WTC11 (cell line): ENCODE results near the gene GPC6. TPM values are rescaled to one million over a fixed set of nuclear protein-coding genes. Genes with fewer than 3 reads are reported as not detected.

Experiments used
- ATAC-seq: fragments of 200-7000 bp; cut with Tn5 transposase; 2 replicates; pipeline ENCODE4 v1.10.0; 2021; ENCODE audit warnings: mild to moderate bottlenecking, moderate library complexity
- CTCF ChIA-PET: fragments of 300-600 bp; sonication (Branson Sonifier 250); formaldehyde crosslinking; loops from one replicate; lab custom pipeline; 2021; ENCODE audit warnings: antibody characterized with exemption; lab: Charles Lee
- POLR2A ChIA-PET: fragments of 350-600 bp; sonication (Branson Sonifier 250); formaldehyde crosslinking; loops from one replicate; lab custom pipeline; 2021; ENCODE audit warnings: antibody characterized with exemption; lab: Charles Lee
- DNase-seq: peaks from one replicate; pipeline ENCODE4 v3.0.0; 2021; ENCODE audit warnings: low spot score
- H3K27ac Mint-ChIP-seq: 2 replicates; pipeline ENCODE4 v1.8.0; 2021; ENCODE audit warnings: mixed read lengths
- H3K27me3 Mint-ChIP-seq: 2 replicates; pipeline ENCODE4 v1.8.0; 2021; ENCODE audit warnings: low read depth, mild to moderate bottlenecking, moderate library complexity, mixed read lengths
- H3K36me3 Mint-ChIP-seq: 2 replicates; pipeline ENCODE4 v1.8.0; 2021; ENCODE audit warnings: mixed read lengths
- H3K4me1 Mint-ChIP-seq: 2 replicates; pipeline ENCODE4 v1.8.0; 2022; ENCODE audit warnings: mixed read lengths
- H3K4me3 Mint-ChIP-seq: 2 replicates; pipeline ENCODE4 v1.8.0; 2021; ENCODE audit warnings: mild to moderate bottlenecking, moderate library complexity, mixed read lengths
- H3K9me3 Mint-ChIP-seq: 2 replicates; pipeline ENCODE4 v1.8.0; 2021; ENCODE audit warnings: mixed read lengths
- EMX1 ChIP-seq: fragments of 250-450 bp; sonication (Bioruptor Pico); IDR thresholded peaks from 2 replicates; pipeline ENCODE4 v1.8.0; 2021; ENCODE audit warnings: mild to moderate bottlenecking
- FOXK1 ChIP-seq: sonication (generic); formaldehyde crosslinking; IDR thresholded peaks from 2 replicates; pipeline ENCODE4 v1.8.0; 2022; ENCODE audit warnings: mild to moderate bottlenecking, moderate library complexity, missing genetic modification reagents
- FOXP1 ChIP-seq: sonication (generic); formaldehyde crosslinking; IDR thresholded peaks from 2 replicates; pipeline ENCODE4 v1.8.0; 2022; ENCODE audit warnings: missing genetic modification reagents, mild to moderate bottlenecking, moderate library complexity, borderline replicate concordance
- GRHL2 ChIP-seq: fragments of 250-450 bp; sonication (Bioruptor Pico); IDR thresholded peaks from 2 replicates; pipeline ENCODE4 v1.8.0; 2022; ENCODE audit warnings: mild to moderate bottlenecking, moderate library complexity; ENCODE audit not compliant: insufficient replicate concordance, severe bottlenecking
- GTF2I ChIP-seq: fragments of 250-450 bp; sonication (Bioruptor Pico); conservative IDR thresholded peaks from 2 replicates; pipeline ENCODE4 v1.4.0; 2021; ENCODE audit warnings: mild to moderate bottlenecking
- HMGA2 ChIP-seq: fragments of 250-450 bp; sonication (Bioruptor Pico); IDR thresholded peaks from 2 replicates; pipeline ENCODE4 v1.4.0; 2021; ENCODE audit warnings: mild to moderate bottlenecking, moderate library complexity
- NFE2L1 ChIP-seq: sonication (generic); formaldehyde crosslinking; IDR thresholded peaks from 2 replicates; pipeline ENCODE4 v1.8.1; 2023; ENCODE audit warnings: missing genetic modification reagents
- NFYB ChIP-seq: sonication (generic); formaldehyde crosslinking; conservative IDR thresholded peaks from 2 replicates; pipeline ENCODE4 v1.8.0; 2022; ENCODE audit warnings: low read depth, missing genetic modification reagents
- NR1H2 ChIP-seq: sonication (generic); formaldehyde crosslinking; IDR thresholded peaks from 2 replicates; pipeline ENCODE4 v1.9.0; 2021; ENCODE audit warnings: mild to moderate bottlenecking, moderate library complexity, missing genetic modification reagents
- SMAD3 ChIP-seq: sonication (generic); formaldehyde crosslinking; IDR thresholded peaks from 2 replicates; pipeline ENCODE4 v1.8.0; 2022; ENCODE audit warnings: missing genetic modification reagents, mild to moderate bottlenecking, borderline replicate concordance
- SOX15 ChIP-seq: fragments of 250-450 bp; sonication (Bioruptor Pico); IDR thresholded peaks from 2 replicates; pipeline ENCODE4 v1.9.0; 2021; ENCODE audit warnings: mild to moderate bottlenecking
- TP53 ChIP-seq: sonication (generic); formaldehyde crosslinking; IDR thresholded peaks from 2 replicates; pipeline ENCODE4 v1.8.1; 2023; ENCODE audit warnings: mild to moderate bottlenecking, missing genetic modification reagents
- ZBTB21 ChIP-seq: sonication (generic); formaldehyde crosslinking; IDR thresholded peaks from 2 replicates; pipeline ENCODE4 v1.8.1; 2023; ENCODE audit warnings: mild to moderate bottlenecking, missing genetic modification reagents, borderline replicate concordance
- ZNF671 ChIP-seq: fragments of 250-450 bp; sonication (Bioruptor Pico); IDR thresholded peaks from 2 replicates; pipeline ENCODE4 v1.8.0; 2021; ENCODE audit warnings: mild to moderate bottlenecking
- total RNA-seq: library from RNA; stranded (reverse); gene quantifications from 3 replicates; pipeline ENCODE4 v1.2.3, GENCODE V29; 2021
- TF ChIP-seq, protein P1 (sequence below): fragments of 250-450 bp; sonication (Bioruptor Pico); IDR thresholded peaks from 2 replicates; pipeline ENCODE4 v1.9.0; 2021; ENCODE audit warnings: mild to moderate bottlenecking, borderline replicate concordance
- TF ChIP-seq, protein P2 (sequence below): sonication (generic); formaldehyde crosslinking; IDR thresholded peaks from 2 replicates; pipeline ENCODE4 v1.8.1; 2023; ENCODE audit warnings: mild to moderate bottlenecking, missing genetic modification reagents, moderate library complexity
- TF ChIP-seq, protein P3 (sequence below): sonication (generic); formaldehyde crosslinking; conservative IDR thresholded peaks from 2 replicates; pipeline ENCODE4 v1.8.1; 2022; ENCODE audit warnings: mild to moderate bottlenecking, missing genetic modification reagents
- TF ChIP-seq, protein P4 (sequence below): sonication (generic); formaldehyde crosslinking; IDR thresholded peaks from 2 replicates; pipeline ENCODE4 v1.8.0; 2022; ENCODE audit warnings: mild to moderate bottlenecking, missing genetic modification reagents
- TF ChIP-seq, protein P5 (sequence below): sonication (generic); formaldehyde crosslinking; IDR thresholded peaks from 2 replicates; pipeline ENCODE4 v1.8.0; 2022; ENCODE audit warnings: mild to moderate bottlenecking, missing genetic modification reagents
- TF ChIP-seq, protein P6 (sequence below): sonication (generic); formaldehyde crosslinking; IDR thresholded peaks from 2 replicates; pipeline ENCODE4 v1.8.1; 2023; ENCODE audit warnings: mild to moderate bottlenecking, missing genetic modification reagents
- TF ChIP-seq, protein P7 (sequence below): sonication (generic); formaldehyde crosslinking; IDR thresholded peaks from 2 replicates; pipeline ENCODE4 v1.8.1; 2023; ENCODE audit warnings: mild to moderate bottlenecking, missing genetic modification reagents, borderline replicate concordance
- TF ChIP-seq, protein P8 (sequence below): fragments of 250-450 bp; sonication (Bioruptor Pico); IDR thresholded peaks from 2 replicates; pipeline ENCODE4 v1.9.0; 2021; ENCODE audit warnings: mild to moderate bottlenecking

The GPC6 gene
- total RNA-seq, 1 experiment from 2014 or later = 19.5 TPM

DNA sequence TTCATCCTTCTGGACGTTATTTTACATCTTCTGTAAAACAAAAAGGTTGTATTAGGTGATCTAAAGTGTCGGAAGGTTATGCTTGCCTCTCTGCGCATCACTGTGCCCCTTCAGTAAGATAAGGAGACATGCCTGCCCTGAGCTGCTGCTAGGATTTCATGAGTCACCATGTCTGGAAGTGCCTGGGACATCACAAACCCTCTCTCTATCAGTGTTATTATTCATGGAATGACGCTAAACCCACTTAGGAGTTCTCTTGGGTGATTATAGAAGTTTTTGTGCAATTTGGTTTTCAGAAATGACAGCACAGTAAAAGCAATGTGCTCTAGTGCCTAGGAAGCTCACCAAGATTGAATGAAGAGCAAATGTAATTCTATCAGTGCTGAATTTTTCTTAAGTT lies 635.2 kb downstream of the GPC6 start (continued):
- TF ChIP-seq, protein P1, sequence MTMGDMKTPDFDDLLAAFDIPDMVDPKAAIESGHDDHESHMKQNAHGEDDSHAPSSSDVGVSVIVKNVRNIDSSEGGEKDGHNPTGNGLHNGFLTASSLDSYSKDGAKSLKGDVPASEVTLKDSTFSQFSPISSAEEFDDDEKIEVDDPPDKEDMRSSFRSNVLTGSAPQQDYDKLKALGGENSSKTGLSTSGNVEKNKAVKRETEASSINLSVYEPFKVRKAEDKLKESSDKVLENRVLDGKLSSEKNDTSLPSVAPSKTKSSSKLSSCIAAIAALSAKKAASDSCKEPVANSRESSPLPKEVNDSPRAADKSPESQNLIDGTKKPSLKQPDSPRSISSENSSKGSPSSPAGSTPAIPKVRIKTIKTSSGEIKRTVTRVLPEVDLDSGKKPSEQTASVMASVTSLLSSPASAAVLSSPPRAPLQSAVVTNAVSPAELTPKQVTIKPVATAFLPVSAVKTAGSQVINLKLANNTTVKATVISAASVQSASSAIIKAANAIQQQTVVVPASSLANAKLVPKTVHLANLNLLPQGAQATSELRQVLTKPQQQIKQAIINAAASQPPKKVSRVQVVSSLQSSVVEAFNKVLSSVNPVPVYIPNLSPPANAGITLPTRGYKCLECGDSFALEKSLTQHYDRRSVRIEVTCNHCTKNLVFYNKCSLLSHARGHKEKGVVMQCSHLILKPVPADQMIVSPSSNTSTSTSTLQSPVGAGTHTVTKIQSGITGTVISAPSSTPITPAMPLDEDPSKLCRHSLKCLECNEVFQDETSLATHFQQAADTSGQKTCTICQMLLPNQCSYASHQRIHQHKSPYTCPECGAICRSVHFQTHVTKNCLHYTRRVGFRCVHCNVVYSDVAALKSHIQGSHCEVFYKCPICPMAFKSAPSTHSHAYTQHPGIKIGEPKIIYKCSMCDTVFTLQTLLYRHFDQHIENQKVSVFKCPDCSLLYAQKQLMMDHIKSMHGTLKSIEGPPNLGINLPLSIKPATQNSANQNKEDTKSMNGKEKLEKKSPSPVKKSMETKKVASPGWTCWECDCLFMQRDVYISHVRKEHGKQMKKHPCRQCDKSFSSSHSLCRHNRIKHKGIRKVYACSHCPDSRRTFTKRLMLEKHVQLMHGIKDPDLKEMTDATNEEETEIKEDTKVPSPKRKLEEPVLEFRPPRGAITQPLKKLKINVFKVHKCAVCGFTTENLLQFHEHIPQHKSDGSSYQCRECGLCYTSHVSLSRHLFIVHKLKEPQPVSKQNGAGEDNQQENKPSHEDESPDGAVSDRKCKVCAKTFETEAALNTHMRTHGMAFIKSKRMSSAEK (CRISPR knock-in tag) = no peak
- TF ChIP-seq, protein P2, sequence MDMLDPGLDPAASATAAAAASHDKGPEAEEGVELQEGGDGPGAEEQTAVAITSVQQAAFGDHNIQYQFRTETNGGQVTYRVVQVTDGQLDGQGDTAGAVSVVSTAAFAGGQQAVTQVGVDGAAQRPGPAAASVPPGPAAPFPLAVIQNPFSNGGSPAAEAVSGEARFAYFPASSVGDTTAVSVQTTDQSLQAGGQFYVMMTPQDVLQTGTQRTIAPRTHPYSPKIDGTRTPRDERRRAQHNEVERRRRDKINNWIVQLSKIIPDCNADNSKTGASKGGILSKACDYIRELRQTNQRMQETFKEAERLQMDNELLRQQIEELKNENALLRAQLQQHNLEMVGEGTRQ (CRISPR knock-in tag) = no peak
- TF ChIP-seq GRHL2 (CRISPR knock-in tag) = no peak
- no peak for TF ChIP-seq GTF2I
- TF ChIP-seq EMX1 (CRISPR knock-in tag) = no peak
- TF ChIP-seq, protein P3, sequence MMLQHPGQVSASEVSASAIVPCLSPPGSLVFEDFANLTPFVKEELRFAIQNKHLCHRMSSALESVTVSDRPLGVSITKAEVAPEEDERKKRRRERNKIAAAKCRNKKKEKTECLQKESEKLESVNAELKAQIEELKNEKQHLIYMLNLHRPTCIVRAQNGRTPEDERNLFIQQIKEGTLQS (CRISPR knock-in tag) = no peak
- no peak for TF ChIP-seq SMAD3 (CRISPR knock-in tag)
- TF ChIP-seq TP53 (CRISPR knock-in tag) = no peak
- TF ChIP-seq, protein P4, sequence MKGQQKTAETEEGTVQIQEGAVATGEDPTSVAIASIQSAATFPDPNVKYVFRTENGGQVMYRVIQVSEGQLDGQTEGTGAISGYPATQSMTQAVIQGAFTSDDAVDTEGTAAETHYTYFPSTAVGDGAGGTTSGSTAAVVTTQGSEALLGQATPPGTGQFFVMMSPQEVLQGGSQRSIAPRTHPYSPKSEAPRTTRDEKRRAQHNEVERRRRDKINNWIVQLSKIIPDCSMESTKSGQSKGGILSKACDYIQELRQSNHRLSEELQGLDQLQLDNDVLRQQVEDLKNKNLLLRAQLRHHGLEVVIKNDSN = no peak

DNA sequence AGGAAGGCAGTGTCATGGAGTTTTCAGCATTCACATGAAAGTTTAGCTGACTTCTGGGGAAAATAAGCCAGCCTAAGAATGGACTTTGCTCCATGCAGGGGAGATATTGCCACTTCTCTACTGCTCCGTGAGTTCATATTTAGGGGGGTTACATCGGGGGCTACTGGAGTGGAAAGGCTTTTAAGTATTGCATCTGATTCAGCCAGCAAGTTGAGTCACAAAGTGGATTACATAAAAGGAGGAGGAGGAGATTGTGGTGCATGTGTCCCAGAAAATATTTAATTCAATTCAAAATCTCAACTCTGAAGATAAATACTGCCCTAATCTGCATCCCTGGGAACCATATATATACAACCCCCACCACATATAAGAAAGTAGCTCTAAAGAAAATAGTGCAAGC lies 635.7 kb downstream of the GPC6 start:
- Mint-ChIP-seq H3K9me3 (no peaks in the 10 kb centered on the region), H3K36me3 (no peaks in the 10 kb centered on the region), H3K27ac (no peak overlapping the region), H3K27me3 (no peaks in the 10 kb centered on the region), H3K4me1 (peaks cover 8% of the 10 kb centered on the region; the same call in 1 of the 2 replicates), H3K4me3 (no peak overlapping the region)
- POLR2A ChIA-PET = no interaction called here
- DNase-seq (no peak), ATAC-seq (no peak)
- CTCF ChIA-PET = no interaction called here
- TF ChIP-seq FOXP1 (CRISPR knock-in tag) (no peak), SOX15 (CRISPR knock-in tag) (no peak), NFE2L1 (CRISPR knock-in tag) (no peak), FOXK1 (no peak), HMGA2 (CRISPR knock-in tag) (no peak), ZNF671 (CRISPR knock-in tag) (no peak), NR1H2 (CRISPR knock-in tag) (no peak), NFYB (CRISPR knock-in tag) (no peak), ZBTB21 (CRISPR knock-in tag) (no peak)
- TF ChIP-seq, protein P5, sequence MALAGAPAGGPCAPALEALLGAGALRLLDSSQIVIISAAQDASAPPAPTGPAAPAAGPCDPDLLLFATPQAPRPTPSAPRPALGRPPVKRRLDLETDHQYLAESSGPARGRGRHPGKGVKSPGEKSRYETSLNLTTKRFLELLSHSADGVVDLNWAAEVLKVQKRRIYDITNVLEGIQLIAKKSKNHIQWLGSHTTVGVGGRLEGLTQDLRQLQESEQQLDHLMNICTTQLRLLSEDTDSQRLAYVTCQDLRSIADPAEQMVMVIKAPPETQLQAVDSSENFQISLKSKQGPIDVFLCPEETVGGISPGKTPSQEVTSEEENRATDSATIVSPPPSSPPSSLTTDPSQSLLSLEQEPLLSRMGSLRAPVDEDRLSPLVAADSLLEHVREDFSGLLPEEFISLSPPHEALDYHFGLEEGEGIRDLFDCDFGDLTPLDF (CRISPR knock-in tag) = no peak
- TF ChIP-seq, protein P6, sequence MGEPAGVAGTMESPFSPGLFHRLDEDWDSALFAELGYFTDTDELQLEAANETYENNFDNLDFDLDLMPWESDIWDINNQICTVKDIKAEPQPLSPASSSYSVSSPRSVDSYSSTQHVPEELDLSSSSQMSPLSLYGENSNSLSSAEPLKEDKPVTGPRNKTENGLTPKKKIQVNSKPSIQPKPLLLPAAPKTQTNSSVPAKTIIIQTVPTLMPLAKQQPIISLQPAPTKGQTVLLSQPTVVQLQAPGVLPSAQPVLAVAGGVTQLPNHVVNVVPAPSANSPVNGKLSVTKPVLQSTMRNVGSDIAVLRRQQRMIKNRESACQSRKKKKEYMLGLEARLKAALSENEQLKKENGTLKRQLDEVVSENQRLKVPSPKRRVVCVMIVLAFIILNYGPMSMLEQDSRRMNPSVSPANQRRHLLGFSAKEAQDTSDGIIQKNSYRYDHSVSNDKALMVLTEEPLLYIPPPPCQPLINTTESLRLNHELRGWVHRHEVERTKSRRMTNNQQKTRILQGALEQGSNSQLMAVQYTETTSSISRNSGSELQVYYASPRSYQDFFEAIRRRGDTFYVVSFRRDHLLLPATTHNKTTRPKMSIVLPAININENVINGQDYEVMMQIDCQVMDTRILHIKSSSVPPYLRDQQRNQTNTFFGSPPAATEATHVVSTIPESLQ (CRISPR knock-in tag) = no peak
- TF ChIP-seq, protein P7, sequence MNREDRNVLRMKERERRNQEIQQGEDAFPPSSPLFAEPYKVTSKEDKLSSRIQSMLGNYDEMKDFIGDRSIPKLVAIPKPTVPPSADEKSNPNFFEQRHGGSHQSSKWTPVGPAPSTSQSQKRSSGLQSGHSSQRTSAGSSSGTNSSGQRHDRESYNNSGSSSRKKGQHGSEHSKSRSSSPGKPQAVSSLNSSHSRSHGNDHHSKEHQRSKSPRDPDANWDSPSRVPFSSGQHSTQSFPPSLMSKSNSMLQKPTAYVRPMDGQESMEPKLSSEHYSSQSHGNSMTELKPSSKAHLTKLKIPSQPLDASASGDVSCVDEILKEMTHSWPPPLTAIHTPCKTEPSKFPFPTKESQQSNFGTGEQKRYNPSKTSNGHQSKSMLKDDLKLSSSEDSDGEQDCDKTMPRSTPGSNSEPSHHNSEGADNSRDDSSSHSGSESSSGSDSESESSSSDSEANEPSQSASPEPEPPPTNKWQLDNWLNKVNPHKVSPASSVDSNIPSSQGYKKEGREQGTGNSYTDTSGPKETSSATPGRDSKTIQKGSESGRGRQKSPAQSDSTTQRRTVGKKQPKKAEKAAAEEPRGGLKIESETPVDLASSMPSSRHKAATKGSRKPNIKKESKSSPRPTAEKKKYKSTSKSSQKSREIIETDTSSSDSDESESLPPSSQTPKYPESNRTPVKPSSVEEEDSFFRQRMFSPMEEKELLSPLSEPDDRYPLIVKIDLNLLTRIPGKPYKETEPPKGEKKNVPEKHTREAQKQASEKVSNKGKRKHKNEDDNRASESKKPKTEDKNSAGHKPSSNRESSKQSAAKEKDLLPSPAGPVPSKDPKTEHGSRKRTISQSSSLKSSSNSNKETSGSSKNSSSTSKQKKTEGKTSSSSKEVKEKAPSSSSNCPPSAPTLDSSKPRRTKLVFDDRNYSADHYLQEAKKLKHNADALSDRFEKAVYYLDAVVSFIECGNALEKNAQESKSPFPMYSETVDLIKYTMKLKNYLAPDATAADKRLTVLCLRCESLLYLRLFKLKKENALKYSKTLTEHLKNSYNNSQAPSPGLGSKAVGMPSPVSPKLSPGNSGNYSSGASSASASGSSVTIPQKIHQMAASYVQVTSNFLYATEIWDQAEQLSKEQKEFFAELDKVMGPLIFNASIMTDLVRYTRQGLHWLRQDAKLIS (CRISPR knock-in tag) = no peak
- TF ChIP-seq, protein P8, sequence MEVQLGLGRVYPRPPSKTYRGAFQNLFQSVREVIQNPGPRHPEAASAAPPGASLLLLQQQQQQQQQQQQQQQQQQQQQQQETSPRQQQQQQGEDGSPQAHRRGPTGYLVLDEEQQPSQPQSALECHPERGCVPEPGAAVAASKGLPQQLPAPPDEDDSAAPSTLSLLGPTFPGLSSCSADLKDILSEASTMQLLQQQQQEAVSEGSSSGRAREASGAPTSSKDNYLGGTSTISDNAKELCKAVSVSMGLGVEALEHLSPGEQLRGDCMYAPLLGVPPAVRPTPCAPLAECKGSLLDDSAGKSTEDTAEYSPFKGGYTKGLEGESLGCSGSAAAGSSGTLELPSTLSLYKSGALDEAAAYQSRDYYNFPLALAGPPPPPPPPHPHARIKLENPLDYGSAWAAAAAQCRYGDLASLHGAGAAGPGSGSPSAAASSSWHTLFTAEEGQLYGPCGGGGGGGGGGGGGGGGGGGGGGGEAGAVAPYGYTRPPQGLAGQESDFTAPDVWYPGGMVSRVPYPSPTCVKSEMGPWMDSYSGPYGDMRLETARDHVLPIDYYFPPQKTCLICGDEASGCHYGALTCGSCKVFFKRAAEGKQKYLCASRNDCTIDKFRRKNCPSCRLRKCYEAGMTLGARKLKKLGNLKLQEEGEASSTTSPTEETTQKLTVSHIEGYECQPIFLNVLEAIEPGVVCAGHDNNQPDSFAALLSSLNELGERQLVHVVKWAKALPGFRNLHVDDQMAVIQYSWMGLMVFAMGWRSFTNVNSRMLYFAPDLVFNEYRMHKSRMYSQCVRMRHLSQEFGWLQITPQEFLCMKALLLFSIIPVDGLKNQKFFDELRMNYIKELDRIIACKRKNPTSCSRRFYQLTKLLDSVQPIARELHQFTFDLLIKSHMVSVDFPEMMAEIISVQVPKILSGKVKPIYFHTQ (CRISPR knock-in tag) = no peak
